NAMALWA (cell line): Measurements from ENCODE around the gene INO80.

Experiments used
- DNase-seq: peaks from one replicate; pipeline ENCODE4 v3.0.0-alpha.2; 2015; ENCODE audit warnings: low spot score

INO80 gene

DNA sequence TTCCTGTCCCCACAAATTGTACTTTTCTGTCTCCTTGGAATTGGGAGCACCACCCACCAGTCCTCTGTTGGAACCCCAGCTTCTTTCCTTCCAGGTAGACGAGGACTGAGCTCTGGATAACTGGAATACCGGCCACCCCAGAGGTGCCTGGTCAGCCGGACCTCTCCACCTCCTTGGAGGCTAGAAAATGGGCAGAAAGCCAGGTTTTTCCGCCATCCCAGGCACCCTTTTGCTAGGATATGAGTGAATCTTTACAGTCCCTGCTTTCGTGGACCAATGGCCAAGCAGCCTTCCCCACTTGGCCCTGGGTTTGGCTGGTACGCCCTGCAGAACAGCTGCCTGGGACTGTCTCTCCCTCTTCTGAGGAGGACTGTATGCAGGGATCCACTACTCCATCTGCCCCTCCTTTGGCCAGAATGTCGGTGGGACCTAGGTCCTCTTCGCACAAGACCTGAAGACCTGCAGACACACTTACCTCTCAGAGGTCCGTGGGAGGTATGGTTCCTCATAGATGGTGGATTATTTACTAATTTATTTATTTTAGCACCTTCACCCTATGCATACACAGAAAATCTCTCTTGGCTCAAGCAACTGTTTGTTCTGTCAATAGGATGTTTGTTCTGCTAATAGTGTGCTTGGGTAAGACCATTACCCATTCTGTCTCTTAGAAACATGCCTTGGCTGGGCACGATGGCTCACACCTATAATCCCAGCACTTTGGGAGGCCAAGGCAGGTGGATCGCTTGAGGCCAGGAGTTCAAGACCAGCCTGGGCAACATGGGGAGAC lies 171.4 kb downstream of the INO80 start:
- DNase-seq: no peak

GRCh38 chr15:40943764-40944365 lies 172.2 kb downstream of the INO80 start:
- no peak for DNase-seq

- DNase-seq: no peak
Observed at GRCh38 chr15:40942878-40943277, 173.2 kb downstream of the INO80 start.

DNA sequence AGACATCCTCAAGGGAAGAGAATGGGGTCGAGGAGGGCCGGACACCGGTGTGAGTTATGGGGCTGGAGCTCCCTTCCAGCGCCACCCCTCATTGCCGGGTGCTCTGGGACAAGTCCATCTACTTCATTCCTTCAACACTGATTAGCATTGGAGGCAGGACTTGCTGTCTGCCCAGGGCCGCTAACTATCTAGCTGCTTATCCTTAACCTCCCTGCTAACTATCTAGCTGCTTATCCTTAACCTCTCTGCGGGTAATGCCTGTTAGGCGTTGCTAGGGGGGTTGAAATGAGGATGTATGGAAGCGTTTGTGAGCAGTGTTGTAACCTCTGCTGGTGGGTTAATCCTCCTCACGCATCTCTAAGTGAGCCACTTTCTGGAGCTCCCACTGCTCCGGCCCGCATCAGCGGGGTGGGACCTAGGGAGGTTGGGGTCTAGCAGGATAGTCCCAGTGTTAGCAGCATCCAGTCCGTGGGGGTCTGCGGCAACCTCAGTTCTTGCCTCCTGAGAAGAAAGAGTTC lies 173.7 kb downstream of the INO80 start:
- DNase-seq: peak; percentile 34

- peak; percentile 81 for DNase-seq
Observed at GRCh38 chr15:40941528-40942336, 174.3 kb downstream of the INO80 start.

GRCh38 chr15:40941068-40941527 lies 175.0 kb downstream of the INO80 start:
- DNase-seq: no peak

DNA sequence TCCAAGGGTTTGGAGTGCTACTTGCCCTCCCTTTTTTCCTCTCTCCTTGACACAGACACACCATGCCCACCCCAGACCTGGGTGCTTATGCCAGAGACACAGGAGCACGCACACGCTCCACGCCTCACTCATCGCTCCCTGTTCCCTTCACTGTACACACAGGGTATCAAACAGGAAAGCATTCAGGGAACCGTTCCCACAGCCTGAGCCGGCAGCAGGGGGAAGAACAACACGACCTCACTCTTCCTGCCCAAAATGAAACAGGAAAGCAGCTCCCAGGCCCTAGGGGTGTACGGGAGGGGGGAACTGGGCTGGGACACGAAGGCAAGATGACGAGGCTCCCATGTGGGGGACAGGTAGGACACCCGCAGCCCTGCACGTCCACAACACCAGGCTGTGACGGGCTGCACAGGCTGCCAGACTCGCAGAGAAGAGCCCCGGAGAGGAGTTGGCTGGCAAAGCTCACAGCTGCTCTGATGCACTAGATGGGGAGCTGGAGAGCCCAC lies 175.7 kb downstream of the INO80 start:
- DNase-seq: peak; percentile 25

- DNase-seq: no peak
Observed at GRCh38 chr15:40938536-40938870, 177.6 kb downstream of the INO80 start.

- DNase-seq: peak; percentile 38
Observed at GRCh38 chr15:40937762-40938535, 178.1 kb downstream of the INO80 start.

GRCh38 chr15:40936709-40937666 lies 179.1 kb downstream of the INO80 start:
- DNase-seq: peak; percentile 75

DNA sequence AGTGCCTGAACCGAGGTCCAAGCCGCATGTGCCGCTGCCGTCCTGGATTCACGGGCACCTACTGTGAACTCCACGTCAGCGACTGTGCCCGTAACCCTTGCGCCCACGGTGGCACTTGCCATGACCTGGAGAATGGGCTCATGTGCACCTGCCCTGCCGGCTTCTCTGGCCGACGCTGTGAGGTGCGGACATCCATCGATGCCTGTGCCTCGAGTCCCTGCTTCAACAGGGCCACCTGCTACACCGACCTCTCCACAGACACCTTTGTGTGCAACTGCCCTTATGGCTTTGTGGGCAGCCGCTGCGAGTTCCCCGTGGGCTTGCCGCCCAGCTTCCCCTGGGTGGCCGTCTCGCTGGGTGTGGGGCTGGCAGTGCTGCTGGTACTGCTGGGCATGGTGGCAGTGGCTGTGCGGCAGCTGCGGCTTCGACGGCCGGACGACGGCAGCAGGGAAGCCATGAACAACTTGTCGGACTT lies 179.8 kb downstream of the INO80 start:
- no peak for DNase-seq

DNA sequence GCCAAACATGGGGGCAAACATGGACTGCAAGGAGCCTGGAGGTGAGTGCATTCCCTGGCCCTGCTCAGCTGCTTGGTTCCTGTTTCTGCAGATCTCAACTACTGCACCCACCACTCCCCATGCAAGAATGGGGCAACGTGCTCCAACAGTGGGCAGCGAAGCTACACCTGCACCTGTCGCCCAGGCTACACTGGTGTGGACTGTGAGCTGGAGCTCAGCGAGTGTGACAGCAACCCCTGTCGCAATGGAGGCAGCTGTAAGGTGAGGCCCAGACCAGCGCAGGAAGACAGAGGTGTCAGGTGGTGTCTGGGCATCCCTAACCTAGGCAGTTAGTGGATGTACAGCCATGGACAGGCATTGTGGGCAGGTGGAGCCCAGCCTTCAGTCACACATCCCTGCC lies 181.6 kb downstream of the INO80 start:
- no peak for DNase-seq

GRCh38 chr15:40933517-40933902 lies 182.6 kb downstream of the INO80 start:
- no peak for DNase-seq

- no peak for DNase-seq
Observed at GRCh38 chr15:40932649-40933516, 183.2 kb downstream of the INO80 start.

- peak; percentile 37 for DNase-seq
Observed at GRCh38 chr15:40932156-40932555, 183.9 kb downstream of the INO80 start.

GRCh38 chr15:40931300-40932142 lies 184.6 kb downstream of the INO80 start:
- no peak for DNase-seq

DNA sequence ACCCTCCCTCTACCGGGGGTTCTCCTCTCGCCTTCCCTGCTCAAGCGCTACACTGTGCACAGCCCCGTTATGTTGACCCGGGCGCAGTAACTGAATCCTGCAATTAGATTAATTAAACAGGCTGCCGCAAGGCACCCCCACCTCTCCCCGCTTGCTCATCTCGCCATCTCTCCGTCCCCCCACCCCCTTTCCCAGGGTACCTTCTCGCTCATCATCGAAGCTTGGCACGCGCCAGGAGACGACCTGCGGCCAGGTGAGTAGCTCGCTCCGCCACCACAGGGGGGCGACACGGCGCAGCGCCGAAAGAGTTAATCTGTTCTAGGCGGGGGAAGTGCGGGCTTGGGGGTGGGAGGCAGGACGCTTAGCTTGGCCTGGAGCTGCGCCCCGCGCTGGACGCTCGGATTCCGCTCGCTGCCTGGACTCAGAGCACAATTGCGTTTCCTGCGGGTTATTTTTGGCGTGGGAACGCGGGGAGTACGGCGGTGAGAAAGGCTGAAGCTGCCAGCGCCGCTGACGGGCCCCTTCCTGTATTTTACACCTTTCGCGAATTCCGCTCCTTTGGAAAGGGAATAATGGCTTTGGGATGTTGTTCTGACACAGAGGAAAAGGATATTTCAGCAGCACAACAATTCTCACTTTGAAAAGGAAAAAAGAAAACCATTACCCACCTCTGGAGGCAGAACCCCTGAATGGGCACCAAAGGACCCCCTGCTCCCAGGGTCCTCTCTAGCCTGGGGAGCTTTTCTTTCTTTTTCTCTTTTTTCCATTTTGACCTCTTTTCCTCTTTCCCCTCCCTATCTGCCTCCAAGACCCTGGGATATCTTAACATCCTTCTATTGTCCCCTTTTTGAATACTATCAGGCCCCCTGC lies 185.4 kb downstream of the INO80 start:
- DNase-seq: peak; percentile 37
